ENCODE measurements around the gene AGAP1. TPM values are rescaled to one million over a fixed set of nuclear protein-coding genes. Genes with fewer than 3 reads are reported as not detected.

Gene AGAP1
- total RNA-seq, 1 donor from 2014 or later: 3.8 TPM

DNA sequence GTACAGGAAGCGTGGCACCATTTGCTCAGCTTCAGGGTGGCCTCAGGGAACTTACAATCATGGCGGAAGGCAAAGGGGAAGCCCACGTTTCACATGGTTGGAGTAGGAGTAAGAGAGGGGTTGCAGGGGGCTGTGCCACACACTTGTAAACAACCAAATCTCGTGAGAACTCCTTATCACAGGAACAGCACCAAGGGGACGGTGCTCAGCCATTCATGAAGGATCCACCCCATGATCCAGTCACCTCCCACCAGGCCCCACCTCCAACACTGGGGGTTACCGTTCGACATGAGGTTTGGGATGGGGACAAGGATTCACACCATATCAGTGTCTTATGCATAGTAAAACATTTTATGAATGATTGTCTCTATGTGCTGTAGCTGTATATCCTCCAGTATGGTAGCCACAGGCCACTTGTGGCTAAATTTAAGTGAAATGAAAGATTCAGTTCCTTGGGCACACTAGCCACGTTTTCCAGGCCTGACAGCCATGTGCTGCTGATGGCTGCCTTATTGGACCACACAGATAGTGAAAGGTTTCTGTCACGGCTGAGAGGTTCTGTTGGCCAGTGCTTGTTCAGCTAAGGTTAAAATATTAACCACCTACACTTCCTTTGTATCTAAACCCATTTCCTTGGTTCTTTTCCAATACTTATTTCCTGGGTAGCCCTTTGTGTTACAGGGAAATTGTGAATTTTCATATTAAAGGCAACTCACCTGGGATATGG lies 77.3 kb downstream of the AGAP1 start:
- Mint-ChIP-seq H3K27me3 (no peaks in the 10 kb centered on the region), H3K4me3 (no peak overlapping the region), H3K9me3 (no peaks in the 10 kb centered on the region), H3K27ac (no peak overlapping the region), H3K36me3 (ENCODE audit: low read depth) (no peaks in the 10 kb centered on the region), H3K4me1 (peaks cover 2% of the 10 kb centered on the region)
- no peak for DNase-seq
- intact Hi-C loops (cut with micrococcal nuclease): no loop called here

DNA sequence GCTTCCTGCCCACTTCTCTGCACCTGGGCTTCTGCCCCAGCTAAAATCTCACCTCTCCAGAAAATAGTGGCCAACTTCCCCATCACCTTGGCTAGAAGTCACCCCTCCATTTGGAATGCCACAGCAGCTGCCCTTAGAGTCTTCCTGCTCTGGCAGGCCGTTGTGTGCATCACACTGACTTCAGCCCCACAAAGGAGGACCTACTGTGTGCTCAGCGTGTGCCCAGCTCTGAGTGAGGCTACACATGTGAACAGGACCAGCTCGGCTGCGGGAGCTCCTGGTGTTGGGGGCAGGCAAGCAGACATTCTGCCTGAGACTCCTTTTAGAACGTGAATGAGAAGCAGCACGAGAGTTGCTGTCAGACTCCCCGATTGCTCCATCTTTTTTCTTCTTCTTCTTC lies 78.7 kb downstream of the AGAP1 start:
- H3K4me1 Mint-ChIP-seq: no peaks in the 10 kb centered on the region
- no peaks in the 10 kb centered on the region for H3K27me3 Mint-ChIP-seq
- intact Hi-C loops (cut with micrococcal nuclease): no loop called here
- H3K4me3 Mint-ChIP-seq: no peak overlapping the region
- DNase-seq: no peak
- no peaks in the 10 kb centered on the region for H3K9me3 Mint-ChIP-seq
- H3K36me3 Mint-ChIP-seq (ENCODE audit: low read depth): no peaks in the 10 kb centered on the region
- no peak overlapping the region for H3K27ac Mint-ChIP-seq

GRCh38 chr2:235573331-235574221 lies 79.7 kb downstream of the AGAP1 start:
- Mint-ChIP-seq H3K9me3 (no peaks in the 10 kb centered on the region), H3K27me3 (no peaks in the 10 kb centered on the region), H3K27ac (no peak overlapping the region), H3K4me1 (no peaks in the 10 kb centered on the region), H3K36me3 (ENCODE audit: low read depth) (no peaks in the 10 kb centered on the region), H3K4me3 (no peak overlapping the region)
- intact Hi-C loops (cut with micrococcal nuclease): no loop called here
- no peak for DNase-seq

- H3K36me3 Mint-ChIP-seq (ENCODE audit: low read depth): no peaks in the 10 kb centered on the region
- no peak for DNase-seq
- no peak overlapping the region for H3K4me3 Mint-ChIP-seq
- H3K27me3 Mint-ChIP-seq: no peaks in the 10 kb centered on the region
- intact Hi-C loops (cut with micrococcal nuclease): no loop called here
- H3K4me1 Mint-ChIP-seq: no peaks in the 10 kb centered on the region
- H3K9me3 Mint-ChIP-seq: no peaks in the 10 kb centered on the region
- no peak overlapping the region for H3K27ac Mint-ChIP-seq
Measured at GRCh38 chr2:235575431-235575830, 81.6 kb downstream of the AGAP1 start.

DNA sequence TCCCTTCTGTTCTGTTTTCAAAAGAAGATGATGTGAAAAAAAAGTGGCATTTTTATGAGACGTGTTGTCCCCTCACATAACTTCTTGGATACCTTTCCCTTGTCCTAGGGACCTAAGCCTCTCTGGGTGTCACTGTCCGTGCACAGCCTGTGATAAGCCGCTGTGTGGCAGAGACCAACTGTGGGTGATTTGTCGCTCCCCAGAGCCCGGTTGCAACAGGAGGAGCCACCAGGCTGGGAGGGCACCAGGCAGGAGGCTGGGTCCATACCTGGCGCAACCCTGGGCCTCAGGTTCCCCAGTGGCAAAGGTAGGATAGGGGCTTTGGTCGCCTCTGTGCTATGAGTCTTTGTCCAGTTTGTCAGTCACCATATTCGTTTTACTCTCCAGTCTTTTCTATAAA lies 82.1 kb downstream of the AGAP1 start:
- intact Hi-C loops (cut with micrococcal nuclease): no loop called here
- no peaks in the 10 kb centered on the region for H3K36me3 Mint-ChIP-seq (ENCODE audit: low read depth)
- DNase-seq: no peak
- no peak overlapping the region for H3K4me3 Mint-ChIP-seq
- H3K27ac Mint-ChIP-seq: no peak overlapping the region
- H3K27me3 Mint-ChIP-seq: no peaks in the 10 kb centered on the region
- no peaks in the 10 kb centered on the region for H3K4me1 Mint-ChIP-seq
- no peaks in the 10 kb centered on the region for H3K9me3 Mint-ChIP-seq

GRCh38 chr2:235576337-235576910 lies 82.6 kb downstream of the AGAP1 start:
- H3K27me3 Mint-ChIP-seq: no peaks in the 10 kb centered on the region
- intact Hi-C loops (cut with micrococcal nuclease): no loop called here
- H3K36me3 Mint-ChIP-seq (ENCODE audit: low read depth): no peaks in the 10 kb centered on the region
- no peak overlapping the region for H3K27ac Mint-ChIP-seq
- no peak overlapping the region for H3K4me3 Mint-ChIP-seq
- no peak for DNase-seq
- no peaks in the 10 kb centered on the region for H3K9me3 Mint-ChIP-seq
- H3K4me1 Mint-ChIP-seq: no peaks in the 10 kb centered on the region

DNA sequence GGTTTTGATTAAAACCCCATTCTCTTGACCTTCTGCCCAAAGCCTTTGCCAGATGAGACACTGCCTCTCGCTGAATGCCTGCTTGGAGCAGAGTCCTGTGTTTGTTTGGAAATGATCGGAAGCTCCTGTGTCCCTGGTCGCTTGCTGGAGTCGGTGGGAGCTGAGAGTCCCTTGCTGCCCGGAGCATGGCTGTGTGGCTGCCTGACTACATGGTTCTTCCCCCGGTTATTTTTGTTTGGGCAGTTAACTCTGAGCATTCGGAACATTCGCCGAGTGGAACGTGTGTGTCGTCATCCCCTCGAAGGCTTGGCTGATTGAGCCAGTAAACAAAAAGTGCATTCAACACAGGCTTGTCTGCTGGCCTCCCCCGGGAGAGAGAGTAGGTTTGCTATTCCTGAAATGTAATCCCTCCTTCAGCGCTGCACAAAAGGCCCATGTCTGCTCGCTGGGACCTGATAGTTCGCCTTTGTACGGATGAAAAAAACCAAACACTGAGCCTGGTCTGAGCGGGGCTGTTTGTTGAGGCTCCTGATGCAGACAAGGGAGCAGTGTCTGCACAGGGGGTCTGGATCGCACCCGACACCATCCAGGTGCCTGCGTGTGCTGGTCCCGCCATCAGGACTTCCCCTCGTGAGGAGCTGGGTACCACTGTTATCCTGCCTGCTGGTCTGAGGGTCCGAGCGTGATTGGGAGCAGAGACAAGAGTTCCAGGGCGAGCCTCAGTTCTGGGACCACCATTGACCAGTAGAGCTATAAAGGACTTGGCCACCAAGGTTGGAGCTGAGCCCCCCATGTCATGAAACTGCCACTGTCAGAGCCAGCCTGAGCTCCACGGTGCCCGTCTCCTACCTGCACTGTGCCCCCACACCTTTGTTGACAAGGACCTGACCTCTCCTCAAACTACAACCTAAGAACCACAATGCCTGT lies 83.8 kb downstream of the AGAP1 start:
- DNase-seq: no peak
- Mint-ChIP-seq H3K4me1 (no peaks in the 10 kb centered on the region), H3K27me3 (no peaks in the 10 kb centered on the region), H3K27ac (no peak overlapping the region), H3K36me3 (ENCODE audit: low read depth) (no peaks in the 10 kb centered on the region), H3K4me3 (no peak overlapping the region), H3K9me3 (no peaks in the 10 kb centered on the region)
- intact Hi-C loops (cut with micrococcal nuclease): no loop called here

- no peak overlapping the region for H3K4me3 Mint-ChIP-seq
- no peaks in the 10 kb centered on the region for H3K27me3 Mint-ChIP-seq
- H3K36me3 Mint-ChIP-seq (ENCODE audit: low read depth): no peaks in the 10 kb centered on the region
- no peaks in the 10 kb centered on the region for H3K4me1 Mint-ChIP-seq
- DNase-seq: no peak
- intact Hi-C loops (cut with micrococcal nuclease): no loop called here
- H3K27ac Mint-ChIP-seq: no peak overlapping the region
- no peaks in the 10 kb centered on the region for H3K9me3 Mint-ChIP-seq
Measured at GRCh38 chr2:235579128-235579527, 85.3 kb downstream of the AGAP1 start.

DNA sequence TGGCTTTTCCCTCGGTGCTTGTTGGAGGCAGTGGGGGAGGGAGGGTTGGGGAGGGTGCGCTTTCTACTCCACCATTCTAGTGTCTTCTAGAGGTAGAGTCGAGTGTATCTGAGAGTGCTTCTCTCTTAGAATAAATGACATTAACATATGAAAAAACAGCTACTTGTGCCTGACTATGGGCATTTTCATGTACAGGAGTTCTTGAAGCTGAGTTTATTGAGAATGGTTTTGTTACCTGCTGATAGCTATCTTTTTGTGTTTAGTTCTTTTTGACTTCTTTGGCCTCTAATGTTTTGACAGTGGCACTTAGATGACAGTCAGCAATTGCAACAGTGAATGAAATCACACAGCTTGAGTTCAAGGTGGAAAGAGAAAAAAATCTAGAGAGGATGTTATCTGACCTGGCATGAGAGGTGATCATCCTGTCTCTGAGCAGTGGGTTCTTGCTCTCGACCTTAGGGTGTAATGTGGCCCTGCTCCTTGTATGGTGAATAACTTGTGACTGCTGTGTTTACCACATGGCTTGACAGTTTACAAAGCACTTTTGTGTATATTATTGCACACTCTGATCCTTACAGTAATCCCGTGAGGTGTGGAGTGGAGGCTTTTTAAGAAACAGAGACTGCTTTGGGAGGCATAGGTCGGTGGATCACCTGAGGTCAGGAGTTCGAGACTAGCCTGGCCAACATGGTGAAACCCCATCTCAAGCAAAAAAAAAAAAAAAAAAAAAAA lies 86.7 kb downstream of the AGAP1 start:
- Mint-ChIP-seq H3K9me3 (no peaks in the 10 kb centered on the region), H3K27me3 (no peaks in the 10 kb centered on the region), H3K4me3 (no peak overlapping the region), H3K27ac (no peak overlapping the region), H3K36me3 (ENCODE audit: low read depth) (no peaks in the 10 kb centered on the region), H3K4me1 (no peaks in the 10 kb centered on the region)
- no peak for DNase-seq
- intact Hi-C loops (cut with micrococcal nuclease): no loop called here

- intact Hi-C loops (cut with micrococcal nuclease): no loop called here
- Mint-ChIP-seq H3K27ac (no peak overlapping the region), H3K36me3 (ENCODE audit: low read depth) (no peaks in the 10 kb centered on the region), H3K9me3 (no peaks in the 10 kb centered on the region), H3K4me1 (no peaks in the 10 kb centered on the region), H3K4me3 (no peak overlapping the region), H3K27me3 (no peaks in the 10 kb centered on the region)
- DNase-seq: no peak
Measured at GRCh38 chr2:235582081-235582686, 88.3 kb downstream of the AGAP1 start.

DNA sequence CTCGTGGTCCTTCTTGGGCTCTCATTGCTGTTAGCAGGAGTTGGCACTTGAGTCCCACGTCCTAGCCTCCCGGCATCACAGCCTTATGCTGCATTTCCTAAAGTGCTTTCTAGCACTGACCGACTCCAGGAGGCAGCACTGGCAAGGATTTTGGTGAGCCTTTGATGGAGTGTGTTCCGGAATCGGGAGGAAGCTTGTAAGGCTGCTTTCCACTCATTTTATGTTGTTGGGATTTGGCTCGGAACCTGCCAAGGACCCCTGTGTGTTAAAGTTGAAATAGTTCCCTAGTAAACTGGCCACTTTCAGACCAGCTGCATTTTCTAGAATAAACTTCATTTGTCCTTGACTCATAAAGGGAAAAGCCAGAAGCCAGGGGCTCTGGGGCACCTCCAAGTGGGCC lies 88.9 kb downstream of the AGAP1 start:
- Mint-ChIP-seq H3K27ac (no peak overlapping the region), H3K36me3 (ENCODE audit: low read depth) (no peaks in the 10 kb centered on the region), H3K4me3 (no peak overlapping the region), H3K27me3 (no peaks in the 10 kb centered on the region), H3K9me3 (no peaks in the 10 kb centered on the region), H3K4me1 (no peaks in the 10 kb centered on the region)
- intact Hi-C loops (cut with micrococcal nuclease): no loop called here
- no peak for DNase-seq

GRCh38 chr2:235583144-235583543 lies 89.3 kb downstream of the AGAP1 start:
- H3K9me3 Mint-ChIP-seq: no peaks in the 10 kb centered on the region
- no peak overlapping the region for H3K27ac Mint-ChIP-seq

More at GRCh38 chr2:235583144-235583543, 89.3 kb downstream of the AGAP1 start:
- Mint-ChIP-seq H3K4me1 (no peaks in the 10 kb centered on the region), H3K4me3 (no peak overlapping the region), H3K36me3 (ENCODE audit: low read depth) (no peaks in the 10 kb centered on the region), H3K27me3 (no peaks in the 10 kb centered on the region)
- intact Hi-C loops (cut with micrococcal nuclease): no loop called here
- DNase-seq: no peak

Data from activated CD4-positive, alpha-beta T cell treated with anti-CD3 and anti-CD28 coated beads, Interleukin-2, amount 10 ng/mL, durations not matched to agents 24 days and 14 days (primary cell).